ENCODE measurements around the gene ZCRB1.
"Not testable (repeated sequence)": the region's sequence is repeated elsewhere in the genome, so short reads cannot be mapped to it uniquely, and the experiment has no call there.

ZCRB1 gene, protein sequence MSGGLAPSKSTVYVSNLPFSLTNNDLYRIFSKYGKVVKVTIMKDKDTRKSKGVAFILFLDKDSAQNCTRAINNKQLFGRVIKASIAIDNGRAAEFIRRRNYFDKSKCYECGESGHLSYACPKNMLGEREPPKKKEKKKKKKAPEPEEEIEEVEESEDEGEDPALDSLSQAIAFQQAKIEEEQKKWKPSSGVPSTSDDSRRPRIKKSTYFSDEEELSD

DNA sequence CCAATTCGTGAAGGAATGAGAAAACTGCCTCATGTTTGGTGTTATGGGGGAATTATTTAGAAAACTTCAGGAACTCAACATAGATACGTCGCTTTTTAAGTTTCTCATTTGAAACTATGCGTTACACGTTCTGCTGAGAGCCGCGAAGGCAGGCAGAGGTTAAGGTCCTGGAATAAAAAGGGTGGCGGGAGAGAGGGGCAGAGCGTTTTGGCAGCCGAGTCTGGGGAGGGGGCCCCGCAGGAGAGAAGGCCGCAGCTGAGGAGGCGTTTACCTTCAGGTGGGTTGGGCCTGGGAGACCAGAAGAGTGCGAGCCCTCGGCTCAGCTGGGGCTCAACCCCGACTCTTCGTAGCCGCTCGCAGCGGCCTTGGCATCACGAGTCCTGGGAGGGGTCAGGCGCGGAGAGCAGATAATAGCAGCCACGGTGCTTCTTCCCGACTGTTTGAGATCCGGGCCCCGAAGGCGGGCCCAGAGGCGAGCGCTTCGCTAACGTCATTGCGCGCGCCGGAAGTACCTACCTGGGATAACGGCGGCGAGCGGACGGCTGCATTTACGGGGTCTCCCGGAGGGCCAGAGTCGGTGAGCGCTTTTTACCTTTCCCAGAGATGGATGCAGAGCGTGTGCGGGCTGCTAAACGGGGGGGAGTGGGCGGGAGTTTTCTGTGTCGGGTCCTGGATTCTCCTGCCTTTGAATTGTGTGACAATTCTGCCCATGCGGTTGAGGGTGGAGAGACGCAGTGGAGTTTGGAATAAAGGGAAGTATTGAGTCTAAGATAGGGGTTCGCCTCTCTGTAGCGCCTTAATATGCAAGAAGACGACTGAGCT lies at the start of gene ZCRB1, which contains the start of gene PPHLN1:
Gene ZCRB1 (minus strand): TSS at position 442 of the 822 bp plus-strand sequence. CDS start 1,992 bp downstream, outside the sequence.
Gene PPHLN1 (plus strand): TSS at position 515 of the 822 bp plus-strand sequence. CDS start 9,736 bp downstream, outside the sequence.
- DNase-seq (ENCODE audit: low spot score), result peak; percentile 84

DNA sequence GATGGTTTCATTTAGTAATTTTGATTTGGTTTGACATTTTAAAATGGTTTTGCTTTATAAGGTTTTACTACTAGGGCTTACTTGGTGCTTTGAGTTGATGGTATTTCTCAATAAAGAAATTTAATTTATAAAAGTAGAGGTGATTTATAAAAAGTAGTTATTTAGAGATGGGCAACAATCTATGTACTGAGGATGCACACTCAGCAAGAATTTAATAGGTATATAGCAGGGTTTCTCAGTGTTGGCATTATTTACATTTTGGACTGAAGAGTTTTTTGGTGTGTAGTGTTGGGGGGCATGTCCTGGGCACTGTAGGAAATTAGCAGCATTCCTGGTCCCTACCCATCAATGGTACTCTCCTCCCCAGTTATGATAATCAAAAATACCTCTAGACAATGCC lies 47.8 kb upstream of the ZCRB1 start:
- no peak for DNase-seq (ENCODE audit: low spot score)

DNA sequence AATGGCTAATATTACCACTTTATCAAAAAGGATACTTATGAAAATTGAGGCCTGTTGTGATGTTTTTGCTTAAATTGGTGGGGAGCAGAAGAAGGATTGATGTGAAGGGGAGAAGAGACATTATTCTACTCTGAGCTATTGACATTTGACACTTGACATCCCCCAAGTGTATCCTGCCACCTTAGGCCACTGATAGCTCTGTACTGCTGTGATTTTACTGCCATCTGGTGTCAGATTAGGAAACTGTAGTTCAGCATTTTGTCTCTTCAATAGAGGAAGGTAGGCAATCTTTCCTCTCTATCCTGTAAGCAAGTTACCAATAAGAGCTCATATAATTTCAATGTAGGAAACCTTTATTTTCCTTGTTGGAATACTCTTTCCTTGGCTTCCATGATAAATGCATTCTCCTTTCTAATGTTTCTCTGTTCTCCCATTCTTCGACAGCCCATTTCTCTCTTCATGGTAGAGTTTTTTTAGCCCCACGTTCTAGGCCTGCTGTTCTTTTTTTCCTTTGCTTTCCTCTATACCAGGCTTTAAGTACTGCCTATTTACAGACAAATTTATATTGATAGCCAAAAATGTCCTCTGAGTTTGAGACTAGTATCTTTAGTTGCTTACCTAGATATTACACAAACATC lies 46.4 kb upstream of the ZCRB1 start:
- peak; percentile 62 for DNase-seq (ENCODE audit: low spot score)

DNA sequence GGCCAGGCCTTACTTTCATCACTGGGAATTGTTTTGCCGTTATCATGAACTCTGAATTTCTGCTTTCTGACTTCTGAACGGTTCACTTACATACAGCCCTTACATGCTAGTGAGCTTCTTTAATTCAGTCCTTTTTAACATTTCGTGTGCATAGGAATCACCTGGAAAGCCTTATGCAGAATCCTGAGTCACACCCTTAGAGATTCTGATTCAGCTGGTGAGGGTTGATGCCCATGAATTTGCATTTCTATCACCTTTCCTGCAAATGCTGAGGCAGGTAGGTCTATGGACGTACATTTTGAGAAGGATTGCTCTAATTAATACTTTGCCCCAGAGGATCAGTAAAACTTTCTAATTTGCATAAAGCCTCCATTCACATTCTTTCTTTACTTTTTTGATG lies 44.1 kb upstream of the ZCRB1 start:
- no peak for DNase-seq (ENCODE audit: low spot score)

DNA sequence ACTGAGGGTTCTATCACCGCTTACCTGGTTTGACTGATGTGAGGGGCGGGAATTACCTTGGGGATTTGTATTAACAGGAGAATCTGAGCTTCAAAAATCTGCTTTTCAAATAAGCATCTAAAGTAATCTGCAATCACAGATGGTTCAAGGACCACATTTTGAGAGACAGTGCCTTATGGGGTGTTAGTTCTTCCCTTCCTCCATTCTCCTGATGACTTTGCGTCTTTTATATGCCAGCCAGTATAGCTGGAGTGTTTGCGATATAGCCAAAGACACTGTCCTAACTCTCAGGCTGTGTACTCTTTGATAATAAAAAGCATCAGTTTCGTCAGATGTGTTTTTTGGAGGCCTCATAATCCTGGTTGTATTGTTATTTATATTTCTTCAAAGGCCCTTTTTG lies 39.6 kb upstream of the ZCRB1 start:
- no peak for DNase-seq (ENCODE audit: low spot score)

DNA sequence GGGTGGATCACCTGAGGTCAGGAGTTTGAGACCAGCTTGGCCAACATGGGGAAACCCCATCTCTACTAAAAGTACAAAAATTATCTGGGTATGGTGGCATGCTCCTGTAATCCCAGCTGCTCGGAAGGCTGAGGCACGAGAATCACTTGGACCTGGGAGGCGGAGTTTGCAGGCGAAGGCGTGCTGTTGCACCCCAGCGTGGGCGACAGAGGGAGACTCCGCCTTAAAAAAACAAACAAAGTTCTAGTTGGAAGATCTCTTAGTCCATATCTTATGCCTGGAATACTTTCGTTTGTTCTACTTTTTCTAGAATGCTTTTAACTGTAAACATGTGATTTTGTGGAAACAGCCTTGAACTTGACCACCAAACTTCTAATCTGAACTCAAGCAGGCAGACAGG lies 38.8 kb upstream of the ZCRB1 start:
- DNase-seq (ENCODE audit: low spot score), result no peak

DNA sequence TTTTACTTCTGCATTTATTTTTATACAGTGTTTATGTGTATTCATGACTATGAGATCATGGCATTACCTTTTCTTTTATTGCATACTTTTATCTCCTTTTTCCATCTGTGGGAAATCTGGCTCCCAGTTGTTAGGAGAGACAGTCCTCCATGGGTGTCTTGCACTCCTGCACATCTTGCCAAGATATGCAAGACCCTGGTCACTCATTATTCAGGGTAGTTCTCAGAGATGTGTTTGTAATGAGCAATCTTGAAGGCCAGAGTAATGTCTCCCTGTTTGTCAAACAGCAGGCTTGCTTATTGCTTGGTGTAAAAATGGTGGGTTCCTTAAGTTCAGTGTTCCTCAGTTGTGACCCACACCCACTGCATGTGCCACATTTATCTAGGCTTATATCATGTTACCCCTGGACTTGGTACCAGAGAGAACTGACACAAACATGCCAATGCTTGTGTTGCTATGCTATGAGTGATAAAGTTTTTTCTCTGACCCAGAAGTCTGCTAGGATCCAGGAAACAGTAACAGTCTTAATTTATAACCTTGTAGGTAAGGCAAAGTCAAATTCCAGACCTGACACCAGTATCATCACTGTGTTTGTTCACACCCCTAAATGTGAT lies 36.9 kb upstream of the ZCRB1 start:
- peak; percentile 16 for DNase-seq (ENCODE audit: low spot score)

DNA sequence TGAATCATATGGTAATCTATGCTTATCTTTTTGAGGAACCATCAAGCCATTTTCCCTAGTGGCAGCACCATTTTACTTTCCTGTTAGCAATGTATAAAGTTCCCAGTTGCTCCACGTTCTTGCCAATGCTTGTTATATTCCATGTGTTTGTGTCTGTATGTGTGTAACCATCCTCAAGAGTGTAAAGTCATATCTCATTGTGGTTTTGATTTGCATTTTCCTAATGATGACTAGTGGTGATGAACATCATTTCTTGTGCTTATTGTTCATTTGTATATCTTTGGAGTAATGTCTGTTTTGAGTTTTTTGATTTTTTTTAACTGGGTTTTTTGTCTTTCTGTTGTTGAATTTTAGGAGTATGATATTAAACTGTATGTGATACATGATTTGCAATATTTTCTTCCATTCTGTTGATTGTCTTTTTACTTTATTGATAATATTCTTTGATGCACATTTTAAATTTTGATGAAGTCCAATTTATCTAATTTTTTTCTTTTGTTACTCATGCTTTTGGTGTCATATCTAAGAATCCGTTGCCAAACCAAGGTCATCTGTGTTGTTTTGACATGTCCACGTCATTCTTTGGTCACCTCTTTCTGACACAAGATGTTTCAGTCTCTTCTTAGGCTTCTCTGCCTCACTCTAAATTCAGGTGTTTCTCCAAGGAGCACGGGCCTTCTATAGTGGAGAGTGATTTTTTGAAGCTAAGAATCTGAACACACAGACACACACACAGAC lies 36.2 kb upstream of the ZCRB1 start:
- no peak for DNase-seq (ENCODE audit: low spot score)

DNA sequence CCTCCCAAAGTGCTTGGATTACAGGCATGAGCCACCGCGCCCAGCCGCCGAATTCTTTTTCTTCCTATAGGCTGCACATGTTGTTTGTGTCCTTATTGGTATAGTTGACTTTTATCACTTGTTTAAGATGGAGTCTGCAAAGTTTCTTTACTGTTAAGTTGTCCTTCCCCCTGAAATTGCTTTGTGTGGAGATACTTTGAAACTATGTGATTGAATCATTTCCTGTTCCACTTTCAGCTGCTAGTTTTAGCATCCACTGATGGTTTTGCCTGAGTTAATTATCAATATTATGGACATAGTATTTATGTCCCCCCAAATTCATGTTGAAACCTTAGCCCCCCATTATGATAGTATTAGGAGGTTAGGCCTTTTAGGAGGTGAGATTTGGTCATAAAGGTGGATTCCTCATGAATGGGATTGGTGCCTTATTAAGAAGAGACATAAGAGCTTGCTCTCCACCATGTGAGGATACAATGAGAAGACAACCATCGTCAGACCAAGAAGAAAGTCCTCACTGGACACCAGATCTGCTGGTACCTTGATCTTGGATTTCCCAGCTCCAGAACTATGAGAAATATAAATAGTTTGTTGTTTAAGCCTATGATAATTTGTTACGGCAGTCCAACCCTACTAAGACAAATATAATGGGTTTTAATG lies 35.0 kb upstream of the ZCRB1 start:
- peak; percentile 6 for DNase-seq (ENCODE audit: low spot score)

DNA sequence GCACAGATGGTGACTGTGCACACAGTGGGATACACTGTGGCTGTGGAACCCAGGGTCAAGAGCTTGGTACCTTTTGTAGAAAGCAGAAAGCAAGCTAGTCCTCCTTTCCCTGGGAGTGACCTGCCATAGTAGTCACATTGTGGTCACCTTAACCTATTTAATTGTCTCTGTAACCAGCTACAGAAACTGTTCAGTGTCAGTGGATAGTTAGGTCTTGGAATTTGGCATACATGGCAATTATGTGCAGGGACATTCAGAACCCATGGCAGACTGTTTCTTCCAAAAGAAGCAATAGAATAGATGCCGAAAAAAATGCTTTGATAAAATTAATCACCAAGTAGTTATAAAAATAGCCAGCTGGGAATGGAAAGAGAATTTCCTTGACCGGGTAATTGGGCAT lies 30.4 kb upstream of the ZCRB1 start:
- no peak for DNase-seq (ENCODE audit: low spot score)

DNA sequence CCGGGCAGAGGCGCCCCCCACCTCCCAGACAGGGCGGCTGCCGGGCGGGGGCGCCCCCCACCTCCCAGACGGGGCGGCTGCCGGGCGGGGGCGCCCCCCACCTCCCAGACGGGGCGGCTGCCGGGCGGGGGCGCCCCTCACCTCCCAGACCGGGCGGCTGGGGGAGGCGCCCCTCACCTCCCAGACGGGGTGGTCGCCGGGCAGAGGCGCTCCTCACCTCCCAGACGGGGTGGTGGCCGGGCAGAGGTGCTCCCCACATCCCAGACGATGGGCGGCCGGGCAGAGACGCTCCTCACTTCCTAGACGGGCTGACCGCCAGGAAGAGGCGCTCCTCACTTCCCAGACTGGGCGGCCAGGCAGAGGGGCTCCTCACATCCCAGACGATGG lies 24.1 kb upstream of the ZCRB1 start:
- DNase-seq (ENCODE audit: low spot score), result not testable (repeated sequence)

DNA sequence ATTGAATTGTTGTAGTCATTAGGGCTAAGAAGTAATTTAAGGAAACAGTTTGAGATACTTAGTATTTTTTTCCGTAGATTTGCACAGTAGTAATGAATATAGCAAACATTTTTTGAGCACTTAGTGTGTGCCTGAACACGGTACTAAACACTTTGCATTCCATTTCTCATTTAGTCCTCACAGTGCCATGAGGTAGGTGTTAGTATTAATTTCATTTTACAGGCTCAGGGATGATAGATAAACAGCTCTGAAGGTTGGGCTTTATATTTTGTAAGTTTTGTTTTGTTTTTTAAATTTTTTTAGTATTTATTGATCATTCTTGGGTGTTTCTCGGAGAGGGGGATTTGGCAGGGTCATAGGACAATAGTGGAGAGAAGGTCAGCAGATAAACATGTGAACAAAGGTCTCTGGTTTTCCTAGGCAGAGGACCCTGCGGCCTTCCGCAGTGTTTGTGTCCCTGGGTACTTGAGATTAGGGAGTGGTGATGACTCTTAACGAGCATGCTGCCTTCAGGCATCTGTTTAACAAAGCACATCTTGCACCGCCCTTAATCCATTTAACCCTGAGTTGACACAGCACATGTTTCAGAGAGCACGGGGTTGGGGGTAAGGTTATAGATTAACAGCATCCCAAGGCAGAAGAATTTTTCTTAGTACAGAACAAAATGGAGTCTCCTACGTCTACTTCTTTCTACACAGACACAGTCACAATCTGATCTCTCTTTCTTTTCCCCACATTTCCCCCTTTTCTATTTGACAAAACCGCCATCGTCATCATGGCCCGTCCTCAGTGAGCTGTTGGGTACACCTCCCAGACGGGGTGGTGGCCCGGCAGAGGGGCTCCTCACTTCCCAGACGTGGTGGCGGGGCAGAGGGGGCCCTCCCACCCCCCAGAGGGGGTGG lies 23.5 kb upstream of the ZCRB1 start:
- not testable (repeated sequence) for DNase-seq (ENCODE audit: low spot score)

DNA sequence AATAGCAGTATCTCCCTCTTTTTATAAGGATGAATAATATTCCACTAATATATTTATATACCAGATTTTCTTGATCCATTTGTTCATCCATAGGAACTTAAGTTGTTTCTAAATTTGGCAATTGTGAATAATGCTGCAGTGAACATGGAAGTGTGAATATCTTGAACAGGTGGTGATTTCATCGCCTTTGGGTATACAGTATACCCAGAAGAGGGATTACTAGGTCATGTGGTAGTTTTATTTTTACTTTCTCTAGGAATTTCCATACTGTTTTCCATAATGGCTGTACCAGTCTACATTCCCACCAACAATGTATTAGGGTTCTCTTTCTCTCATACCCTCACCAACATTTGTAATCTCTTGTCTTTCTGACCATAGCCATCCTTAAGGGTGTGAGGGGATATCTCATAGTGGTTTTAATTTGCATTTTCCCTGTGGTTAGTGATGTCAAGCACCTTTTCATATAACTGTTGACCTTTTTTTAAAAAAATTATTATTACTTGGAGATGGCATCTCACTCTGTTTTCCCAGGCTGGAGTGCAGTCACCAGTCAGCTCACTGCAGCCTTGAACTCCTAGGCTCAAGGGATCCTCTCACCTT lies 20.6 kb upstream of the ZCRB1 start:
- no peak for DNase-seq (ENCODE audit: low spot score)

DNA sequence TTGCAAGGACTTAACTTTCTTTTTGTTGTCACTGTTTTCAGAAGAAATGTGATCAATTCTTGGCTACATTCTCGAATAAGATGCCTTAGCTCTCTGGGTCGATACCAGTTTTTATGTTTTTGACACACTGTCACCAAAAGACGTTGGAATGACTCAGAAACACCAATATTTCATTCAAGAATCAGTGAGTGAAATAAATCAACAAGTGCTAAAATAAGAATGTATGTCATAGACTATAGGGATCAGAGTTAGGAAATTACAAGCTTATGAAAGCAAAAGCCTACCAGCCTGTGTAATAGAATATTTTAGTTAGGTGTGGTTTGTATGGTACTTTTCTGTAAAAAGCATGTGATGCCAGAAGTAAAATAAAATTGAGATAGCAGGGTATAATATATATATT lies 17.8 kb upstream of the ZCRB1 start:
- no peak for DNase-seq (ENCODE audit: low spot score)

DNA sequence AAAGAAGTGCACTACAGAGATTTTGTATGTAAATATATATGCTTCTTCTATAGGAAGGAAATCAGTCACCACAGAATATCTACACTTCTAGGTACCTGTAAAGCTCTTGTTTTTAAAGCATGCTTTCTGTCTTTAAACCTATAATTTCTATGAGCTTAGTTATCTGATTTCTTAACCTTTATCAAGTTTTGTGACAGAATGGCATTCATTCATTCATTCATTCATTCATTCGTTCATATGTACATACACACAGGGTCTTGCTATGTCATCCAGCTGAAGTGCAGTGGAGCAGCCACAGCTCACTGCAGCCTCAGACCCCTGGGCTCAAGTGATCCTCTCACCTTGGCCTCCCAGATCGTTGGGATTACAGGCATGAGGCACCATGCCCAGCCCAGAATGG lies 16.1 kb upstream of the ZCRB1 start:
- no peak for DNase-seq (ENCODE audit: low spot score)

DNA sequence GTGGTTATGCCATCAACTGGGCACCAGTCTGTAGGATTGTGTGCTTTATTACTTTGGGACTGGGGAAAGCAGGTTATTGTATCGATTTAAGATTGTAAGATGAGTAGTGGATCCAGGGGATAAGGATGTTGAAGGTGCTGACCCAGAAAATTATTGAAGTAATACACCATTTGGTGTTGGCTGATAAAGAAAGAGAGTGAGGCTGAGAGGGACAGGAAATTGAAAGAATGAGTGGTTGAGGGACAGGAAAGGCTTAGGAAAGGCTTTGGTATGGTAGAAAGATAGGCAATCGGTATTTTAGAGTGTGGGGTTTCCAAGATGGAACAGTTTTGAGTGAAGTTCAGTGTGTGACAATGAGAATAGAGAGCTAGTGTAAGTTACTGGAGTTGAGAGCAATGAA lies 12.4 kb upstream of the ZCRB1 start:
- DNase-seq (ENCODE audit: low spot score), result no peak

DNA sequence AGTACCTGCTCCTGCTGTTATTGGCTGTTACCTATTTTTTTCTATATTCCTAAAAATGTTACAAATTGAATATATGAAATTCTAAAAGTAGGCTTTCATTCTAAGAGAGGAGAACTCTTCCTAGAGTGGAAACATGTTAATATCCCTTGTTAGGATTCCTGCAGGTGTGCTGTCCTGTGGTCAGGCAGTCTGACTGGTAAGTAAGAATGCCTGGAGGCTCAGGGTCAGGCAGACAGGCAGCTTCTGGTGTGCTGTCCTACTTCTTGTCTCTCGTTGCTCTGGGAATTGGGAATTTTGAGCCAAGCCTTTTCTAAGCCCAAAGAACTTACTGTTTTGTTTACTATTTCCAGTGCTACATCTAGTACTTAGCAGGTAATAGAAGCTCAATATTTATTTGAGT lies 10.4 kb upstream of the ZCRB1 start:
- DNase-seq (ENCODE audit: low spot score), result no peak

DNA sequence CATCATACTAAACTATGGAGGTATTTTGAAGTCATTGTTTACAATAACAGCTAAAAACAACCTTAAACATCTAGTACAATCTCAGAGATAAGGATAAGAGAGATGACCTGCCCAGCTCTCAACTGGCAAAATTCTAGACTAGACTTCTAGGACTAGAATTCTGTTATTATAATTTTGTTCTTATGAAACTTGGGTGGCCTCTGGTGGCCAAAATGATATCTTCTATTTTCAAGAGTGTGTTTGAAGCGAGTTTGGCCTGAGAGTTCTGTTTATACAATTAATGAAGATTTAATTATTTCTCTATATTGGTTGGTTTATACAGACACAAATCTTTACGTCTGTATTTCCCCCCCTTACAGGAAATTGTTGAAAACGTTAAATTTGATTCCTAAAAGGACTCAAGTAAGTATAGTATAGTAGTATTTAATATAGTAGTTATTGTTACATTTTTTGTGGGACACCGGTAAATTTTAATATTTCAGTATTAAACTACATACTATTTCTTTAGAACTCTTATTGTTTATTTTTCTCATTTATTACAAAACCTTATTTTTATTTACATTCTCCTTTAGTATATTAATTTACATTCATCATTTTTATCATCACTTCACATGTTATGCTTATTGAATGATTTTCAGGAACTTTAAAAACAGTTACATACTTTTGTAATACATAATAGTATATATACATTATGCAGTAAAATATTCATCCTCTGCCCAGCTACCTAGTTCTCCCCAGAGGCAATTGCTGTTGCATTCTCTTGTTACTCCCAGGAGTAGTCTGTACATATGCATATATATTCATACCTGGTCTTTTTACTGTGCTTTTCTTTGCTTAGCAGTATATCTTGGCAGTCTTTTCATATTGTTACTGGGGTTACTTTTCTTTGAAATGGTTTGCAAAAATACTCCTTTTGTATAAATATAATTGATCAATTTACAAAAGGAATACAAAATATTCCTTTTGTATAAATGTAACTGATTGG lies 6.7 kb upstream of the ZCRB1 start:
- peak; percentile 53 for DNase-seq (ENCODE audit: low spot score)

DNA sequence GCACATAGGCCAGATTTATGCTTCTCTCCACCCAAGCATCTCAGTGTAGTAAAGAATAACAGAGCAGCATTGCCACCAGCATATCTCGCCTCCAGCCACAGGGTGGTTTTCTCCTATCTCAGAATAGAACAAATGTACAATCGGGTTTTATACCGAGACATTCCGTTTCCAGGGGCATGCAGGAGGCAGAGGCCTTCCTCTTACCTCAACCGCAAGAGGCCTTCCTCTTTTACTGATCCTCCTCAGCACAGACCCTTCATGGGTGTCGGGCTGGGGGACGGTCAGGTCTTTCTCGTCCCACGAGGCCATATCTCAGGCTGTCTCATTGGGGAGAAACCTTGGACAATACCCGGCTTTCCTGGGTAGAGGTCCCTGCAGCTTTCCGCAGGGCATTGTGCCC lies 4.2 kb upstream of the ZCRB1 start:
- not testable (repeated sequence) for DNase-seq (ENCODE audit: low spot score)

All from kidney tubule cell (primary cell).